Suprapubic skin (tissue), 4 donors: ENCODE results near the gene PPP1R12B. TPM values are rescaled to one million over a fixed set of nuclear protein-coding genes. Genes with fewer than 3 reads are reported as not detected.

Source experiments
- DNase-seq, 2 donors: peaks; one replicate each; pipeline ENCODE4 v3.0.0-alpha.2; 2019; ENCODE audit warnings: low spot score in 2 of 2
- H3K27ac ChIP-seq: fragments of 200-600 bp; sonication (generic); one replicate; pipeline ENCODE4 v1.5.1; 2019
- H3K27me3 ChIP-seq: fragments of 200-600 bp; sonication (generic); one replicate; pipeline ENCODE4 v1.5.1; 2019
- H3K36me3 ChIP-seq: fragments of 200-600 bp; sonication (generic); one replicate; pipeline ENCODE4 v1.5.1; 2019
- H3K4me1 ChIP-seq: fragments of 200-600 bp; sonication (generic); one replicate; pipeline ENCODE4 v1.5.1; 2019
- H3K4me3 ChIP-seq: fragments of 200-600 bp; sonication (generic); one replicate; pipeline ENCODE4 v1.5.1; 2019; ENCODE audit warnings: mild to moderate bottlenecking
- H3K9me3 ChIP-seq: fragments of 200-600 bp; sonication (generic); one replicate; pipeline ENCODE4 v1.5.1; 2019
- CTCF ChIP-seq, 2 donors: fragments of 200-600 bp in 1 of 2; fragments of 450-650 bp in 1 of 2; sonication (generic) in 1 of 2; IDR thresholded peaks; one replicate each; pipeline ENCODE4 v1.5.1; 2016 to 2019; ENCODE audit warnings: antibody characterized with exemption in 2 of 2, mild to moderate bottlenecking in 1 of 2, moderate library complexity in 1 of 2
- EP300 ChIP-seq: sonication (generic); formaldehyde crosslinking; IDR thresholded peaks from one replicate; pipeline ENCODE4 v1.6.1; 2017; ENCODE audit warnings: antibody characterized with exemption
- POLR2A ChIP-seq, 2 donors: fragments of 450-650 bp; IDR thresholded peaks; one replicate each; pipeline ENCODE4 v1.6.1; 2017; ENCODE audit warnings: antibody characterized with exemption in 2 of 2, mild to moderate bottlenecking in 2 of 2, moderate library complexity in 2 of 2
- POLR2AphosphoS5 ChIP-seq, 3 donors: sonication (generic); formaldehyde crosslinking; IDR thresholded peaks; one replicate each; pipeline ENCODE4 v1.6.1; 2017; ENCODE audit warnings: antibody characterized with exemption in 3 of 3
- WGBS: methylation state at CpG from one replicate; pipeline ENCODE4 v1.1.5; 2018; 5-methylcytosine and 5-hydroxymethylcytosine counted together
- total RNA-seq, 4 donors: library from RNA; depleted of rRNA; stranded (reverse); fragments of >200 nt; gene quantifications; one replicate each; pipeline ENCODE4 v1.1.0, GENCODE V29; 2016

Gene PPP1R12B
- total RNA-seq, 4 donors from 2014 or later: 28.4 to 90.7 (median 30.8) TPM

GRCh38 chr1:202306535-202307345 is 41.8 kb upstream of the PPP1R12B start:
- no peaks in the 10 kb centered on the region for H3K36me3 ChIP-seq
- TF ChIP-seq POLR2A (IDR thresholded peaks at IDR 0.05): no peak
- TF ChIP-seq POLR2AphosphoS5 (IDR thresholded peaks at IDR 0.05): no peak
- TF ChIP-seq CTCF (IDR thresholded peaks at IDR 0.05): no peak
- TF ChIP-seq EP300: no peak
- H3K27ac ChIP-seq: no peak overlapping the region
- no peaks in the 10 kb centered on the region for H3K4me1 ChIP-seq
- no peak overlapping the region for H3K4me3 ChIP-seq
- H3K27me3 ChIP-seq: peaks cover 4% of the 10 kb centered on the region
- H3K9me3 ChIP-seq: no peaks in the 10 kb centered on the region
- no peak for DNase-seq
- 88% methylated on average over 6 of the region's 9 CpGs for WGBS

GRCh38 chr1:202310071-202310725 is 38.3 kb upstream of the PPP1R12B start:
- peak in 1 of 2 donors; percentile 47 for DNase-seq
- no peak for TF ChIP-seq EP300
- no peak for TF ChIP-seq POLR2A (IDR thresholded peaks at IDR 0.05)
- TF ChIP-seq CTCF (IDR thresholded peaks at IDR 0.05): no peak
- no peak for TF ChIP-seq POLR2AphosphoS5 (IDR thresholded peaks at IDR 0.05)
- H3K27me3 ChIP-seq: peaks cover 4% of the 10 kb centered on the region

GRCh38 chr1:202310746-202311145 is 37.8 kb upstream of the PPP1R12B start:
- no peaks in the 10 kb centered on the region for H3K9me3 ChIP-seq
- H3K4me3 ChIP-seq: no peak overlapping the region
- no peaks in the 10 kb centered on the region for H3K4me1 ChIP-seq
- H3K27ac ChIP-seq: no peak overlapping the region
- peaks cover 4% of the 10 kb centered on the region for H3K27me3 ChIP-seq
- DNase-seq: peak in 1 of 2 donors; percentile 55
- no peaks in the 10 kb centered on the region for H3K36me3 ChIP-seq
- WGBS: 94% methylated on average over 3 of the region's 3 CpGs
- TF ChIP-seq POLR2AphosphoS5 (IDR thresholded peaks at IDR 0.05): no peak
- no peak for TF ChIP-seq EP300

More at GRCh38 chr1:202310071-202310725, 38.3 kb upstream of the PPP1R12B start:
- H3K4me1 ChIP-seq: no peaks in the 10 kb centered on the region
- H3K4me3 ChIP-seq: no peak overlapping the region
- no peak overlapping the region for H3K27ac ChIP-seq
- H3K36me3 ChIP-seq: no peaks in the 10 kb centered on the region
- no peaks in the 10 kb centered on the region for H3K9me3 ChIP-seq

GRCh38 chr1:202311875-202312635 is 36.4 kb upstream of the PPP1R12B start:
- no peak overlapping the region for H3K27ac ChIP-seq
- TF ChIP-seq EP300 (no peak), CTCF (IDR thresholded peaks at IDR 0.05) (no peak), POLR2A (IDR thresholded peaks at IDR 0.05) (no peak), POLR2AphosphoS5 (IDR thresholded peaks at IDR 0.05) (no peak)
- H3K27me3 ChIP-seq: no peaks in the 10 kb centered on the region
- DNase-seq: peak; percentile 20 to 35
- H3K4me1 ChIP-seq: no peaks in the 10 kb centered on the region
- no peaks in the 10 kb centered on the region for H3K9me3 ChIP-seq
- no peak overlapping the region for H3K4me3 ChIP-seq
- WGBS: 19% methylated on average over 9 of the region's 14 CpGs
- no peaks in the 10 kb centered on the region for H3K36me3 ChIP-seq

GRCh38 chr1:202315576-202316168 is 32.8 kb upstream of the PPP1R12B start:
- H3K9me3 ChIP-seq: no peaks in the 10 kb centered on the region
- no peaks in the 10 kb centered on the region for H3K27me3 ChIP-seq
- H3K4me3 ChIP-seq: no peak overlapping the region
- no peak overlapping the region for H3K27ac ChIP-seq
- H3K36me3 ChIP-seq: no peaks in the 10 kb centered on the region
- DNase-seq: peak; percentile 70 to 84
- TF ChIP-seq EP300 (no peak), CTCF (IDR thresholded peaks at IDR 0.05) (peak; percentile 62 to 87), POLR2A (IDR thresholded peaks at IDR 0.05) (no peak), POLR2AphosphoS5 (IDR thresholded peaks at IDR 0.05) (no peak)
- no peaks in the 10 kb centered on the region for H3K4me1 ChIP-seq
- 28% methylated on average over 9 of the region's 9 CpGs for WGBS
